ENCODE measurements around the gene PHF10.

- TF ChIP-seq CTCF (IDR thresholded peaks at IDR 0.05) = no peak
- no peak for TF ChIP-seq POLR2A (IDR thresholded peaks at IDR 0.05)
These were observed 9.7 kb downstream of the PHF10 start for GRCh38 chr6:169714595-169714994.
